ENCODE results near the gene LZTFL1.

Gene LZTFL1

DNA sequence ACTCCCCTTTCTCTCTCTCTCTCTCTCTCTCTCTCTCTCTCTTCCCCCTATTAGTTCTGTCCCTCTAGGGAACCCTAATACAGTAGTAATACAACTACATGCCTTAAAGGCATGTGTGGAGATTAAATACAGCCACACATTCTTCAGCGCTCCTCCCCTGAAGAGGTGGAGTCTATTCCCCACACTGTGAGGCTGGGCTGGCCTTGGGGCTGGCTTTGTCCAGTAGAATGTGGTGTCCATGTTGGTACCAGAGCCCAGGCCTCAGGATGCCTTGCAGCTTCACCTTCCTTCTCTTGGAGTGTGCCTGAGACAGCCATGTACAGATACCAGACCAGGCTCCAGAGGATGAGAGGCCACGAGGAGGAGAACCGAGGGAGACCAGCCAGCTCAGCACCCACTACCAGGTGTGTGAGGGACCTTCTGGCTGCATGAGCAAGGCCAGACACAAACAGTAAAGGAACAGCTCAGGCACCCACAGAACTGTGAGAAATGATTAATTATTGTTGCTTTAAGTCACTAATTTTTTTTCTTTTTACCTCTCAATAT lies 56.2 kb downstream of the LZTFL1 start:
- DNase-seq: no peak

DNA sequence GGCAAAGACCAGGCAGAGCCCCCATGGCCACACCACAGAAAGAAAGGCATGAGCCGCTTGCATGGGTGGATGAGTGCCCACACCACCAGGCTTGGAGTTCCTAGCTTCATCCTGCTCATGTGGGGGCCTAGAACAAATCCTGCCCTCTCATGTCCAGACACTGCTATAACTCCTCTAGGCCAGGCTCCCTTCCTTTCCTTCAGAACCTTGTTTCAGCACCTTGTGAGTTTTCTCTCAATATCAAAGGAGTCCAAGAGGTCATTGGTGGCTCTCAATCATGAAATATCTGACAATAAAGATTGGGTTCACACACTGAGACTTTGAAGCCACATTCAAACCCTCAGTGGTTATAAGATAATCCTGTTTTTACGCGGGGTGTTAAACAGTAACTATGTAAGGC lies 58.3 kb downstream of the LZTFL1 start:
- no peak for DNase-seq

DNA sequence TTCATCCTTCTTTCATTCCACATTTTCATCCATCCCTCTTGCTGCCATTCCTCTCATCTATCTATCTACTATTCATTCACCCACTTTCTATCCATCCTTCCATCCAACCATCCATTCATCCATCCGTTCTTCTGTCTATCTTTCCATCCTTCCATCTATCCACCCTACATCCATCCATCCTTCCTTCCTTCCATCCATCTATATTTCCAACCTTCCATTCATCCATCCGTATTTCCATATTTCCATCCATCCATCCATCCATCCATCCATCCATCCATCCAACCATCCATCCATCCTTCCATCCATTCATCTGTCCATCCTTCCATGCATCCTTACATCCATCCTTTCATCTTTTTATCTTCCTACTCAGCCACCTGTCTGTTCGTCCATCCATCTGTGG lies 59.5 kb downstream of the LZTFL1 start:
- no peak for DNase-seq

DNA sequence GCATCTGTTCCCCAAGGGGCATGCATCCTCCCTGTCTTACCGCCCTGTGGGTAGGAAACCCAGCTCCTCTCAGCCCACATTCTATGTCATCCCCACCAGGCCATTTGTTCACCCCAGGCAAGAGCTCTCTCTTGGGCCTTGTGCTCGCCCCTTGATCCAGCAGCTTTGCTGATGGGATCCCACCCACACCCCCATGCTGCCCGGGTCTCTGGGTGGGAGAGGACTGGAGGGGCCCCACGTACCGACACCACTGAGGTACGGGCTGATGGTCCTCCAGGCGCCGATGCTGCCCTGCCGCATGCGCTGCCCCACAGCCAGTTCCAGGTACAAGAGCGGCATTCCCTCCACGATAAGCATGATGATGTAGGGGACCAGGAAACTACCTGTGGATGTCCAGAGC lies 60.1 kb downstream of the LZTFL1 start:
- DNase-seq: no peak

DNA sequence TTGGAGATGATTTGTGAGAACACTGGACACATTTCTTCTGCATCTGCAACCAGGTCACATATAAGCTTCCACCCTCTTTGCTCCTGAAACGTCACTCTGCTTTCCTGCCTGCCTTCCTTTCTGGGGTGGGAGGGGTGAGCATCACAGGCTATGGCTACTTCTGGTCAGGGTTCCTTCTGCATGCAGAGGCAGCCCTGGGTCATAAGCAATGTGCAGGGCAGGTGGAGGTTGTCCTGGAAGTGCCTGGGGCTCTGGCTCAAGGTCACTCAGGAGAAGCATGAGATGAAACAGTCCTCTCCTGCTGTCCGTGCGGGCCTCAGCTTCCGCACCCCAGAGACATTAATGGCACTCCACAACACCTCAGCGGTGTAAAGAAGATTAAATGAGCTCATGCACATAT lies 60.6 kb downstream of the LZTFL1 start:
- no peak for DNase-seq

DNA sequence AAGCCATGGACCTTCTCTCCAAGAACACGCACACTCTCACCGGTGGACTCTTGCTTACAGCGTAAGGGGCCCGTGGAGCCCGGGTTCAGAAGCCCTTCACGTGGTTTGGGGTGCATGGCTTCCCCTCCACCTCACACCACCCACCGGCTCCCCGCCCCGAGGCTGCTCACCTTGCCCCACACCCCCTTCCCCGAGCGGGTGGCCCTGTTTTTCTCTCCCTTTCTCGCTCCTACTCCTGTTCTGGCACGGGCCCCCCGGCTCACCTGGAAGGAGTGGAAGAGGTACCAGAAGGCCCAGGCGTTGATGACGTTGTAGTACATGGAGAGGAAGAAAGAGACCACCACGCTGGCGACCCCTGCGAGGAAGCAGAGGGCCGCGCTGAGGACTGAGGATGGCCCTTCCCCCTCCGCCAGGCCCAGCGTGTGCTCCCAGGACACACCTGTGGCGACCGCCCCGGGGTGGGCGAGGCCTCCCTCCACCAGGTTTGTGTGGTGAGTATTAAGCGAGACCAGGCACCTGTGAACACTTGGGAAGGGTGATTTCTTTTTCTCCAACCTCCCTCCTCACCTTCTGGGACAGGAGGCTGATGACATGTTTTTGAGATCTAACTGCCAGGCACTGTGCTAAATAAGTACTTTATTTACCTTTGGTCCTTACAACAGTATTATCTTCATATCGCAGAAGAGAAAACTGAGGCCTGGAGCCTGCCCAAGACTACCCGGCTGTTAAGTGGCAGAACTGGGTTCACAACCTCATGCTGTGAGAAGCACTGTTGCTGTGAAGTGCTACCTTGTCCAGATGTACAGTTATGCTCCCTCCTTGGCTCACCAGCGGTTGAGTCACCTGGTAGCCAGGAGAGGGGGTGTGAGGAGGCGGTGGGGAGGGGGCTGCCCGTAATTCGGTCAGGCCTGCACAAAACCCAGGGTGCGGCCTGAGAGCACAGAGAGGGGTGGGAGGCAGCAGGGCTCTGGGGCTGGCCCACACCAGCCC lies 61.9 kb downstream of the LZTFL1 start:
- DNase-seq: no peak

DNA sequence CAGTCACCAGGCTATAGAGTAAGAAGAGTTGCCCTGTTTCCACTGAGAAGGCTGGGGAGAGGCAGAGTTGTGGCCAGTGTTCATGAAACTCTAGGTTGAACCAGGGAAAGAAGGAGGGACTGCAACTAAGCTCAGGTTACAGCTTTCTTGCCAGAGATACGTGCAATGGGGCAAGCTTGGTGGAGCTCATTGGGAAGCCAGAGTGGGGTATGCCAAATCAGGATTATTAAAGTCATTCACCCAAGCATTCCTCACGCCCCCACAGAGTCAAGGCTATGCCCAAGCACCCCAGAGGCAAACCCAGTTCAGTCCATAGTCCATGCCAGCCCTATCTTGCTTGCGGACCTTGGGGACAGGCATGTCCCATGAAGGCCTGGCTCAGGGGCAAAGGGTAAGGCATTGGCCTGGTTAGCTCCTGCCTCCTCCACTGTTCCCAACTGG lies 63.1 kb downstream of the LZTFL1 start:
- DNase-seq: no peak

DNA sequence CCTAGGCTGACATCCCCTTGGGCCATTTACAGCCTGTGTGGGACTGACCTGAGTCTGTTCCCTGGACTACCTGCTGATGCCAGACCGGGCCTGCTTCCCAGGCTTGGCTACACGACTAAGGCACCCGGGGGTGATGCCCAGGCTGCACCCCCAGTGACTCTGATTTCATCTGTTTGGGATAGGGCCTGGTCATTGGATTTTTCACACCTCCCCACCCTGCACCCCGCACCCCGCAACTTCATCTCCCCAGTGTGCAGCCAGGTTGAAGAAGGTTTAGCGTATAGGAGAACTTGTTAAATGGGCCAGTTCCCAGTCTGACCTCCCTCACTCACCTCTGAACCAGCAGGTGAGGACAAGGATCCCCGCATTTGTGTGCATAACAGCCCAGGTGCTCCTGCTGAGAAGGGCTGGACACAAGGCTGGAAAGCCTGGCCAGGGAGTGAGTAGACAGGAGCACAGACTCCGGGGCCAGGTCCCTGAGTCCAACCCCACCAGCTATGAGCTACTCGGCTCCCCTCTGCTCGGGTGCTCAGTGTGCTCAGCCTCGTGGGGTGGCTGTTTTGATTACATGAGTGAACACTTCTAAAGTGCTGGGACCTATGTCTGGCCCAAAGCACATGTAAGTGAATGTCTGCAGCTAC lies 64.1 kb downstream of the LZTFL1 start:
- DNase-seq: no peak

DNA sequence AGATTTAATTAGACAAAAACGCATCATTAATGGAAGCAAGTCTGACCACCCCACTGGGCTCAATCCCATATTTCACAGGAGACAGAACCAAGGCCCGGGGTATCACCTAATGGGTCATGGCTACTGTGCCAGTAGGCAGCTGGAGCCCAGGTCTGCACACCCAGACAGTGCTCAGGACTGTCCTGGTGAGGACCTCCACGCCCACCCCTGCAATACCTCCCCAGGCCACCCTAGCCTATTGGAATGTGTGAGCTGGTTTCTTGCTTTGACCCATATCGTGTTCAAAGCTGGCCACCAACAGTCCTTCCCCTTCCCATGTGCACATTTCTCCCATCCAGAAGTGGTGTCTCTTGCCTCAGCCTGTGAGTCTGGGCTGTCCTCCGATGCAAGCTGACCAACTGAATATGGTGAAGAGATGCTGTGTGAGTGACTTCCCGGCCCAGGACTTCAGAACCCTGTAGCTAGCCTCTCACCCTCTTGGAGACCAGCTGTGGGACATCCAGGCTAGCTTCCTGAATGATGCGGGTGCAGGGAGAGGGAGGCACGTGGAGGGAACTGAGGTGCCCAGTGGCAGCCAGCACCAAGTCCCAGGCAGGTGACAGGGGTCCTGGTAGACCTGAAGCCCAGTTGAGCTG lies 64.7 kb downstream of the LZTFL1 start:
- DNase-seq: no peak

DNA sequence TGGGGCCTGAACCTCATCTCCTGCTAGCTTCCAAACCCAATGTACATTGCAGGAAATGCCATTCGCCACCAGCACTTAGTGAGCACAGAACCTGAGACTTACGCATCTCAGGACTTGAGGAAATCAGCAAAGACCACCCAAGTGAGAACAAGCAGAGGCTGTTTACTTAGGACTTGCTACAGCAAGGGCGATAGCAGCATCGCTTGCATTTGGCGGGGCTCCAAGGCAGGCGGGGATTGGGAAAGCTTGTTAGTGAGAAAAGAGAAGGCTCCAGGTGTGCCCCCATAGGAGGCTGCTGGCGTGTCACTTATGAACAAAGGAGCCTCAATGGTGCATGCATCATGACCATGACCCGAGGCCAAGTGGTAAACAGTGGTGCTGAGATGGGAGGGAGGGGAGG lies 65.3 kb downstream of the LZTFL1 start:
- peak; percentile 57 for DNase-seq

DNA sequence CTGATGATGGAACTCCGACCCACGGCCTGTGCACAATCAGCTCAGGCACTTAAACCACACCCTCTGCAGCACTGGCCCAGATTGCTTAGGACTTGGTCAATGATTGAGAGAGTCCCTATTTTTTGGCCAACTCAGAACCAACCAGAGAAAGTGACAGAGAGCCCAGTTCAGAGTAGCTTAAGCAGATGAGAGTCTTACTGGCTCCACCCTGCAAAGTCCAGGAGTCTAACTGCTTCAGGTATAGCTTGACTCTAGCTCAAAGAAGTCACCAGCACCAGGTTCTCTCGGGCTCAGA lies 65.7 kb downstream of the LZTFL1 start:
- DNase-seq: no peak

DNA sequence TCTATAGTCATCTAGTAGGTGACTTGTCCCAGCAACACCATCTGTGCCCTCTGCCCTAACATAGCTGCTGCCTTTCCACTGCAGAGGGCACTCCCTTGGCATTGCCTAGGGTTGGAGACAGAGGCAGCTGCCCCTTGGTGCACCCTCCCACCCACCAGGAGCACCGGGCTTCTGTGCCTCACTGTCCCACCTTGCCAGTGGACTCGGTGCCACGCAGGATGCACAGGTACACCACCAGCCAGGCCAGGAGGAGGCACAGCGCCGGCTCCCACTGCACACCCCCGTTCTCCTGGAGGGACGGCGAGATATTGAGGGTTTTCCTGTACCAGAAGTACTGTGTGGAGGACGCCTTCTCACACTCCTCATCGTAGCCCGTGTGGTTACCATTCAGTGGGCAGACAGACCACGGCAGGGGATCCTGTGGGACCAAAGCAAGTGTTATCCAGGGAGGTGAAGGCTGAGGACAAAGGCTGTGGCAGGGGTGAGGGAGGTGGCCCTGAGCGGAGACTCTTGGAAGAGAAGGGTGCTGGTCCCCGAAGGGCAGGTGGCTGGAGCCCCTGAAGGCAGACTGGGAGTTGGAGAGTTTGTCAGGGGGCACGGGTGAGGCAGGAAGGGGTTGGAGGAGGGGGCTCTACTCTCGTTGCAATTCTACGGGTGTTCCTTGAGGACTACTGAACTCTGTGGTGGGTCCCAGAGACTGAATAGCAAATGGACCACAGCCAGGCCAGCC lies 66.2 kb downstream of the LZTFL1 start:
- DNase-seq: no peak

DNA sequence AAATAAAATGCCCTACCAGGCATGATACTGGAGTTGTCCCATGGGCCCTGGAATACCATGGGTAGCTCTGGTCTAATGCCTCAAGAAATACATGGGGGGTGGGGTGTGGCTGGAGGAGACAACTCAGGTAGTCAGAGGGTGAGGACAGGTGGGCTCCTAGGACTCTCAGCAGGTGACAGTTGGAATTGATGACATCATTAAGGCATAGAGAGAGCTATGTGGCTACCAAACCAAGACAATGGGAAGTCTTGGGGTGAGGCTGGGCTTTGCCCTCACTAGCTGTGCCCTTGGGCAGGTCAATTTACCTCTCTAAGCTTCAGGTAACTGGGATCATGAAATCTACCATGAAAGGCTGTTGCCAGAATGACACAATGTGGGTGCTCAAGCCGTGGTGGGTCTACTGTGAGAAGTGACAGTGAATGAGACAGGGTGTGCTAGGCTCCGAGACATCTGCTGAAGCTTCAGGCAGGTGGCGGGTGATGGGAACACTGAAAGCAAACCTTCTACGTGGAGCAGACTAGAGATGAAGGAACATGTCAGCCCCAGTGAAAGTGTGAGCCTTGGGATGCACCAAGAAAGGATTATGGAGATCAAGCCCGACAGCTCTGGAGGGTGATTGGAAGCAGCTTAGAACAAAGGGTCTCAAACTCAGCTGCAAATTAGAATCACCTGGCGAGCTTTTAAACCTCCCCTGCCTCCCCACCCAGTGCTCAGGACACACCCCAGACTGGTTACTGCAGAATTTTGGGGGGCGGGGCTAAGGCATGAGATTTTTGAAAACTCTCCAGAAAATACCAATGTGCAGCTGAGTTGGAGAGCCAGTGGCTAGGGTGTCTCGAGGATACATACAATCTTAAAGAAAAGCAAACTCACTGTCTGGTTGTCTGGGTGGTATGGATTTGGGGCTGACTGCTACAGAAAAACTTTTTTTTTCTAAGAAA lies 67.1 kb downstream of the LZTFL1 start:
- DNase-seq: no peak

DNA sequence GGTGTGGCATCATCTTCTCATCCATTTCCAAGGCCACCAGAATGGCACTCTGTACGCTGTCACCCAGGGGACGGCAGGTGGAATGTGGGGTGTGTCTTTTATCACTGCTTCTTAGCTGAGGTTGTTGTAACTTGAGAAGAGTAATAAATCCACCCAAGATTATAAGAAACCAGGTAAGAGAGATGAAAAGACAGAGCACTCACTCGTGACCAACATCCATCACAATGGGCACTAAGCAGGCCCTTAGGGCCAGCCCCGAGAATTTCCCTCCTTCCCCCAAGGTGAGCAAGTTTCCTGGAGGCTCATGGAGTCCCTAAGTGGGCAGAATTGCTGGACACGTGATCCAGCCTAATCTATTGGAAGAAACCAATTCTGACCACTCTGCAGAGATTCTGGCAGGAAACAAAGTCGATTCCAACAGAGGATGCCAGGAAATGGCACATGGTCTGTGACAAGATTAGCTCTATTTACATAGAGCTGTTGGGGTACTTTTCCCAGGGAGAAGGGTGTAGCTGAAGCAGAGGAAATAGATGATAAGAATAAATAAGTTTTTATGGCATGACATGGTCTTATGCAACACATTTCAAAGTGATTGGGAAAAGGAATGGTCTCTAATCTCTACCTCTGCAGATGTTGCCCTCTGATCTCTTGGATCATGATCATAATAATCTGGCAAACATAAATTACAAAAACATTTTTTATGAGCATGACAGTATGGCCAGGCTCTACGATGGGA lies 68.0 kb downstream of the LZTFL1 start:
- DNase-seq: no peak
